KOPT-K1 (cell line): ENCODE data around the gene TBCD.

Experiments
- H3K27ac ChIP-seq: fragments of 200-600 bp; sonication (generic); 2 replicates; pipeline ENCODE4 v1.5.1; 2016; ENCODE audit warnings: antibody characterized with exemption, mild to moderate bottlenecking, low read depth, low read length; ENCODE audit not compliant: poor library complexity, severe bottlenecking
- H3K36me3 ChIP-seq: fragments of 200-600 bp; sonication (generic); 2 replicates; pipeline ENCODE4 v1.5.1; 2017; ENCODE audit warnings: antibody characterized with exemption, mild to moderate bottlenecking, low read length, moderate library complexity; ENCODE audit not compliant: insufficient read depth
- H3K9me3 ChIP-seq: fragments of 200-600 bp; sonication (generic); 2 replicates; pipeline ENCODE4 v1.5.1; 2017; ENCODE audit warnings: antibody characterized with exemption, low read length, mild to moderate bottlenecking; ENCODE audit not compliant: insufficient read depth, poor library complexity, severe bottlenecking

Gene TBCD

DNA sequence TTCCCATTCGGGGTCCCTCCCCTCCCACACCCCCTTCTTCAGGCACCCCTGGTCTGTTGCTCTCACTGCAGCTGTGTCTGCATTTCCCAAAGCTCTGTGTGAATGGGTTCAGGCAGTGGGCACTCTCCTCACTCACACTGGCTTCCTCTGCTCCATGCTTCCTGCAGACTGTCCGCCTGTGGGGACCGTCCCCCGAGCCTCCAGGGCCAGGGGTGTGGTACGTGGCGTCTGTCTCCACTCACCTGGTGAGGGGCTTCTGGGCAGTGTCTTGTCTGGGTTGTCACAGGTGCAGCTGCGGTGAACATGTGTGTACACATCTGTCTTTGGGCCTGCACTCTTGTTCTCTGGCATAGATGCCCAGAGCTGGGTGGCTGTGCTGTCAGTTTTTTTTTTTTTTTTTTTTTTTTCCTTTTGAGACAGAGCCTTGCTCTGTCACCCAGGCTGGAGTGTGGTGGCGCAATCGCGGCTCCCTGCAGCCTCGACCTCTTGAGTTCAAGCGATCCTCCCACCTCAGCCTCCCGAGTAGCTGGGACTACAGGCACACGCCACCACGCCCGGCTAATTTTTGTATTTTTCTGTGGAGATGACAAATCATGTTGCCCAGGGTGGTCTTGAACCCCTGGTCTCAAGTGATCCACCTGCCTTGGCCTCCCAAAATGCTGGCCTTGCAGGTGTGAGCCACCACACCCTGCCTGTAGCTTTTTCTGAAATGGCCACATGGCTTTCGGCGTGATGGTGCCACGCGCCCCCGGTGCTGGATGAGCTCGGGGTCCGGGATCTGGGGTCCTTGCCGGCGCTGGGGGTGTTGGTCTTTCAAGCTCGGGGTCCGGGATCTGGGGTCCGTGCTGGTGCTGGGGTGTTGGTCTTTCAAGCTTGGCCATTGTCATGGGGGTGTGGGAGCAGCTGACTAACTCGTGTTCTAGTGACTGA, 144.5 kb downstream of the TBCD start:
- Histone ChIP-seq H3K9me3 (no peaks in the 10 kb centered on the region), H3K36me3 (peaks cover 96% of the 10 kb centered on the region), H3K27ac (no peak overlapping the region)

- Histone ChIP-seq H3K27ac (peak overlapping the region; percentile 7), H3K9me3 (no peaks in the 10 kb centered on the region), H3K36me3 (peaks cover 96% of the 10 kb centered on the region)
These were observed 145.8 kb downstream of the TBCD start for GRCh38 chr17:82897514-82898249.

DNA sequence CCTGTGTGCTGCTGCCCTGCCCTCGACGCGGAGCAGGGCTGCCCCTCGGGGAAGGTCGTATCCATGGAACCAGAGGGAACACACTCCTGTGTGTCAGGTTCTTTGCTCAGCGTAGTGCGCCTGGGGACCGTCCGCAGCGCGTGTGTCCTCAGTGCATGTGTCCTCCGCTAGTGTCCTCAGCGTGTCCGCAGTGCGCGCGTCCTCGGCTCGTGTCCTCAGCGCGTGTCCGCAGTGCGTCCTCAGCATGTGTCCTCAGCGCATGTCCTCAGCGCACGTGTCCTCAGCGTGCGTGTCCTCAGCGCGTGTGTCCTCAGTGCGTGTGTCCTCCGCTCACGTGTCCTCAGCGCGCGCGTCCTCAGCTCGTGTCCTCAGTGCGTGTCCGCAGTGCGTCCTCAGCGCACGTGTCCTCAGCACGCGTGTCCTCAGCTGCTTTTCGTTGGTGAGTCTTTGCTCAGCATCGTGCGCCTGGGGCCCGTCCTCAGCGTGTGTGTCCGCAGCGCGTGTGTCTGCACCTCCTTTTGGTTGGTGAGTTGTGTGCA, 147.2 kb downstream of the TBCD start:
- peak overlapping the region; percentile 69 for H3K27ac ChIP-seq
- peaks cover 92% of the 10 kb centered on the region for H3K36me3 ChIP-seq
- no peaks in the 10 kb centered on the region for H3K9me3 ChIP-seq

DNA sequence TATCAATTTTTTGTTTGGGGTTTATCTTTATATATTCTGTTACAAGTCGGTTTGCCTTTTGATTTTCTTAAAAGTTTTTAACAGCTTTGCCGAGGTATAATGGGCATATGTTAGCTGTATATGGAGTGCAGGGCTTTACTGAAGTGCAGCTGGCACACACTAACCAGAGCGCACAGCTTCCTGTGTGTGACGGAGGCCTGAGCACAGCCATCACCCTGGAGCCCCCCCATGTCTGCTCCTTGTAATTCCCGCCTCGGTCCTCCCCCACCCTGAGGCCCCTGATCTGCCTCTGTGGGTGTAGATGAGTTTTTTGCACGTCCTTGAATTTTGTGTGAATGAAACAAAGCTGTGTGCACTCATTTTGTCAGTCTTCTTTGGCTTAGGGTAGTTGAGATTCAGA, 148.1 kb downstream of the TBCD start:
- Histone ChIP-seq H3K9me3 (no peaks in the 10 kb centered on the region), H3K36me3 (peaks cover 92% of the 10 kb centered on the region), H3K27ac (peak overlapping the region; percentile 69)

GRCh38 chr17:82900741-82901140, 148.9 kb downstream of the TBCD start:
- H3K9me3 ChIP-seq = no peaks in the 10 kb centered on the region
- peaks cover 91% of the 10 kb centered on the region for H3K36me3 ChIP-seq
- H3K27ac ChIP-seq = peak overlapping the region; percentile 69

DNA sequence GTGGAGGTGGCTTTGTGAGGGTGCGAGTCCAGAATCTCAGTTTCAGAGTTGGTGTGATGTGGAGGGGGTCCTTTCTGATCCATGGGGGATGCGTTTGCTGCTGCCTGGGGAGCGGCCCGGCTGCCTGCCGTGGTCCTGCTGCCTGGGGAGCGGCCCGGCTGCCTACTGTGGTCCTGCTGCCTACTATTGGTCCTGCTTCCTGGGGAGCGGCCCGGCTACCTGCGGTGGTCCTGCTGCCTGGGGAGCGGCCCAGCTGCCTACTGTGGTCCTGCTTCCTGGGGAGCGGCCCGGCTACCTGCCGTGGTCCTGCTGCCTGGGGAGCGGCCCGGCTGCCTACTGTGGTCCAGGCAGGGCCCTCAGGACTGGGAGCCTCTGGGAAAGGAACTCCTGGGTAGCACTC, 149.5 kb downstream of the TBCD start:
- Histone ChIP-seq H3K27ac (no peak overlapping the region), H3K36me3 (peaks cover 91% of the 10 kb centered on the region)

GRCh38 chr17:82901856-82902255, 150.0 kb downstream of the TBCD start:
- no peaks in the 10 kb centered on the region for H3K9me3 ChIP-seq
- peaks cover 91% of the 10 kb centered on the region for H3K36me3 ChIP-seq
- no peak overlapping the region for H3K27ac ChIP-seq

More for the DNA sequence above, 149.5 kb downstream of the TBCD start:
- H3K9me3 ChIP-seq = no peaks in the 10 kb centered on the region

GRCh38 chr17:82902972-82903874, 151.4 kb downstream of the TBCD start:
- Histone ChIP-seq H3K9me3 (no peaks in the 10 kb centered on the region), H3K36me3 (peaks cover 85% of the 10 kb centered on the region), H3K27ac (no peak overlapping the region)

DNA sequence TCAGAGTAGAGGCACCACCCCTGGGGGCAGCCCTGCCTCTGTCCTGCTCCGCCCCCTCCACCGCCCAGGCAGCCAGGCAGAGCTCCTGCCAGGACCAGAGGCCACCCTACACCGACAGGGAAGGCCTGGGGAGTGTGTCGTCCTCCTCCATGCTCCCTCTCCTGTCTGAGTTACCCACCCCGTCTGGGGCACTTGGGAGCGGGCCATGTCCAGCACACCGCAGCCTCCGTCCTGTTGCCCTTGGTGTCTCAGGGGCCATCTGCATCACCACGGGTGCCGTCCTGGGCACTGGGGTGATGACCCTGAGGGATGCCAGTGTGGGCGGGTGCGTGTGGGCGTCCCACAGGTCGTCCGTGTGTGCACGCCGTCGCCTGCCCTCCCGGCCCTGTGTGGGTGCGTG, 153.3 kb downstream of the TBCD start:
- Histone ChIP-seq H3K9me3 (no peaks in the 10 kb centered on the region), H3K36me3 (peaks cover 80% of the 10 kb centered on the region), H3K27ac (no peak overlapping the region)

- Histone ChIP-seq H3K9me3 (no peaks in the 10 kb centered on the region), H3K27ac (peak overlapping the region; percentile 80), H3K36me3 (peaks cover 80% of the 10 kb centered on the region)
These were observed 156.1 kb downstream of the TBCD start for GRCh38 chr17:82907797-82908542.

GRCh38 chr17:82908543-82909160, 156.8 kb downstream of the TBCD start:
- Histone ChIP-seq H3K9me3 (no peaks in the 10 kb centered on the region), H3K36me3 (peaks cover 80% of the 10 kb centered on the region), H3K27ac (peak overlapping the region; percentile 80)

DNA sequence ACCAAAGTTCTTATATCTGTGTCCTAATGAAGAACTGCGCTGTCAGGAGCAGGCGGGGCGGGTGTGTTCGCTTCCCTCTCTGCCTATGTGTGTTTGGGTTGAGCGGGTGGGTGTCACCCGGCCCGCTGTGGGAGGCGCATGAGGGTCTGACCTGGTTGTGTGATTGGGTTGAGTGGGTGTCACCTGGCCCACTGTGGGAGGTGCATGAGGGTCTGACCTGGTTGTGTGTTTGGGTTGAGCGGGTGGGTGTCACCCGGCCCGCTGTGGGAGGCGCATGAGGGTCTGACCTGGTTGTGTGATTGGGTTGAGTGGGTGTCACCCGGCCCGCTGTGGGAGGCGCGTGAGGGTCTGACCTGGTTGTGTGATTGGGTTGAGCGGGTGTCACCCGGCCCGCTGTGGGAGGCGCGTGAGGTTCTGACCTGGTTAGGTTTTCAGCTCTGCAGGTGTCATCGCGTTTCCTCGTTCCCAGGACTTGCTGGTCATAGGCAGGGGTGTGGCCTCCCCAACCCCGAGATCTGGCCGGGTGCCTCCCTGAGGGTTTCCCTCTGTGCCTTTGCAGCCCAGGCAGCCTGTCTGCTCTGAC, 157.5 kb downstream of the TBCD start:
- H3K27ac ChIP-seq = peak overlapping the region; percentile 80
- H3K36me3 ChIP-seq = peaks cover 84% of the 10 kb centered on the region

GRCh38 chr17:82910041-82910481, 158.2 kb downstream of the TBCD start:
- H3K36me3 ChIP-seq = peaks cover 84% of the 10 kb centered on the region
- H3K27ac ChIP-seq = peak overlapping the region; percentile 80
- no peaks in the 10 kb centered on the region for H3K9me3 ChIP-seq

More for the DNA sequence above, 157.5 kb downstream of the TBCD start:
- no peaks in the 10 kb centered on the region for H3K9me3 ChIP-seq
